Smooth muscle cell of trachea (primary cell): Measurements from ENCODE around the gene UMODL1. TPM values are rescaled to one million over a fixed set of nuclear protein-coding genes. Genes with fewer than 3 reads are reported as not detected.

Source experiments
- total RNA-seq: library from RNA; depleted of rRNA; stranded (reverse); fragments of >200 nt; gene quantifications from 2 replicates; pipeline ENCODE4 v1.2.1, GENCODE V29; 2014

UMODL1 gene
- total RNA-seq, result not detected in 2 replicates

GRCh38 chr21:42071146-42071737 is at the start of gene UMODL1:
Gene UMODL1, plus strand, starts transcription at chr21:42071317. Its CDS starts 0 bp downstream, at chr21:42071317.

Other genes starting within 250 kb of the UMODL1 start
- gene PRDM15, start 192.0 kb upstream of the UMODL1 start, total RNA-seq, result 4.7 and 4.8 TPM in 2 replicates
- gene C2CD2, start 117.3 kb upstream of the UMODL1 start, total RNA-seq, result 16.3 and 25.8 TPM in 2 replicates
- gene ZBTB21, start 61.0 kb upstream of the UMODL1 start, total RNA-seq, result 6.9 and 7.0 TPM in 2 replicates
- gene ABCG1, start 147.8 kb downstream of the UMODL1 start, total RNA-seq, result 4.1 and 4.5 TPM in 2 replicates
- 0.17 and 0.29 TPM in 2 replicates for gene TFF3, start 244.1 kb downstream of the UMODL1 start, total RNA-seq